ENCODE measurements around the gene ZBED1. TPM values are rescaled to one million over a fixed set of nuclear protein-coding genes. Genes with fewer than 3 reads are reported as not detected.

Gene ZBED1
- total and polyA plus RNA-seq, 9 of the 15 experiments (the other 6 are each of a cell fraction or from before 2014, with no cell fraction given): 0.61 to 27.6 (median 13.9) TPM

- CTCF ChIA-PET (ENCODE audit: low intra/inter-chr PET ratio): no interaction called here
- Histone ChIP-seq H3K9me3 (replicated peaks; ENCODE audit: control insufficient read depth, insufficient read depth, low read depth, low read length) (no peaks in the 10 kb centered on the region), H3K9ac (ENCODE audit: insufficient read depth in 1 of 2, low read depth in 2 of 2, low read length in 2 of 2) (peak overlapping the region; percentile 74 to 75; a peak in 3 of 4 replicates), H3K4me2 (ENCODE audit: insufficient read depth, low read length) (peak overlapping the region; percentile 75), H3K27ac (ENCODE audit: extremely low read depth, low read depth, low read length) (peak overlapping the region; percentile 85), H3K4me3 (peak overlapping the region; percentile 75), H3K27me3 (ENCODE audit: control insufficient read depth in 2 of 2, insufficient read depth in 2 of 2, low read length in 2 of 2) (no peaks in the 10 kb centered on the region), H3K79me2 (ENCODE audit: control insufficient read depth, insufficient read depth, low read length) (peaks cover 50% of the 10 kb centered on the region), H4K20me1 (replicated peaks; ENCODE audit: control insufficient read depth, insufficient read depth, low read length) (no peaks in the 10 kb centered on the region), H3K36me3 (ENCODE audit: control insufficient read depth, insufficient read depth, low read length) (peaks cover 18% of the 10 kb centered on the region; the same call in 2 of the 3 replicates), H3K4me1 (replicated peaks in 1 of 2; ENCODE audit: control insufficient read depth in 2 of 2, insufficient read depth in 2 of 2, low read length in 2 of 2) (peaks cover 6 to 30% of the 10 kb centered on the region in 2 experiments; a peak in 4 of 5 replicates), H3K9me1 (ENCODE audit: control insufficient read depth, insufficient read depth, low read length) (no peaks in the 10 kb centered on the region), H2AFZ (ENCODE audit: low read depth, low read length) (peak overlapping the region; percentile 53)
- TF ChIP-seq CEBPB (tag; IDR thresholded peaks at IDR 0.05): no peak
- TF ChIP-seq, protein P1, sequence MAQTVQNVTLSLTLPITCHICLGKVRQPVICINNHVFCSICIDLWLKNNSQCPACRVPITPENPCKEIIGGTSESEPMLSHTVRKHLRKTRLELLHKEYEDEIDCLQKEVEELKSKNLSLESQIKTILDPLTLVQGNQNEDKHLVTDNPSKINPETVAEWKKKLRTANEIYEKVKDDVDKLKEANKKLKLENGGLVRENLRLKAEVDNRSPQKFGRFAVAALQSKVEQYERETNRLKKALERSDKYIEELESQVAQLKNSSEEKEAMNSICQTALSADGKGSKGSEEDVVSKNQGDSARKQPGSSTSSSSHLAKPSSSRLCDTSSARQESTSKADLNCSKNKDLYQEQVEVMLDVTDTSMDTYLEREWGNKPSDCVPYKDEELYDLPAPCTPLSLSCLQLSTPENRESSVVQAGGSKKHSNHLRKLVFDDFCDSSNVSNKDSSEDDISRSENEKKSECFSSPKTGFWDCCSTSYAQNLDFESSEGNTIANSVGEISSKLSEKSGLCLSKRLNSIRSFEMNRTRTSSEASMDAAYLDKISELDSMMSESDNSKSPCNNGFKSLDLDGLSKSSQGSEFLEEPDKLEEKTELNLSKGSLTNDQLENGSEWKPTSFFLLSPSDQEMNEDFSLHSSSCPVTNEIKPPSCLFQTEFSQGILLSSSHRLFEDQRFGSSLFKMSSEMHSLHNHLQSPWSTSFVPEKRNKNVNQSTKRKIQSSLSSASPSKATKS (CRISPR knock-in tag; IDR thresholded peaks at IDR 0.05): no peak
- TF ChIP-seq RAD51 (IDR thresholded peaks at IDR 0.05; ENCODE audit: borderline replicate concordance, low read depth): peak; percentile 70; the same call in 1 of the 2 replicates
- no peak for TF ChIP-seq C11orf30 (IDR thresholded peaks at IDR 0.05; ENCODE audit: low read depth)
- TF ChIP-seq, protein P2, sequence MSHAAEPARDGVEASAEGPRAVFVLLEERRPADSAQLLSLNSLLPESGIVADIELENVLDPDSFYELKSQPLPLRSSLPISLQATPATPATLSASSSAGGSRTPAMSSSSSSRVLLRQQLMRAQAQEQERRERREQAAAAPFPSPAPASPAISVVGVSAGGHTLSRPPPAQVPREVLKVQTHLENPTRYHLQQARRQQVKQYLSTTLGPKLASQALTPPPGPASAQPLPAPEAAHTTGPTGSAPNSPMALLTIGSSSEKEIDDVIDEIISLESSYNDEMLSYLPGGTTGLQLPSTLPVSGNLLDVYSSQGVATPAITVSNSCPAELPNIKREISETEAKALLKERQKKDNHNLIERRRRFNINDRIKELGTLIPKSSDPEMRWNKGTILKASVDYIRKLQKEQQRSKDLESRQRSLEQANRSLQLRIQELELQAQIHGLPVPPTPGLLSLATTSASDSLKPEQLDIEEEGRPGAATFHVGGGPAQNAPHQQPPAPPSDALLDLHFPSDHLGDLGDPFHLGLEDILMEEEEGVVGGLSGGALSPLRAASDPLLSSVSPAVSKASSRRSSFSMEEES (CRISPR knock-in tag; IDR thresholded peaks at IDR 0.05): peak; percentile 30; the same call in 1 of the 2 replicates
- ATAC-seq: peak; percentile 2; the same call in 1 of the 3 replicates
- WGBS (ENCODE audit: insufficient coverage, low coverage, missing lambda C conversion rate): 21% methylated on average over 11 of the region's 11 CpGs
- BruUV-seq (replicated peaks): no TSS peak
- no peak for DNase-seq (ENCODE audit: extremely low read depth in 1 of 4, low spot score in 3 of 4)
- POLR2A ChIA-PET: no interaction called here
- FAIRE-seq: peak; percentile 54
- in situ Hi-C loops (cut with MboI) (no loop called here), intact Hi-C loops (cut with micrococcal nuclease) (no loop called here)
These were observed 2.6 kb downstream of the ZBED1 start for GRCh38 chrX:2497961-2498780.
